Esophagus muscularis mucosa (tissue), 4 donors: ENCODE measurements around the gene AP1M2. TPM values are rescaled to one million over a fixed set of nuclear protein-coding genes. Genes with fewer than 3 reads are reported as not detected.

ENCODE experiments used
- DNase-seq: peaks from one replicate; pipeline ENCODE4 v3.0.0-alpha.2; 2017; ENCODE audit errors: extremely low spot score
- H3K27ac ChIP-seq, 4 donors: fragments of 200-600 bp; sonication (generic); replicated peaks in 1 of 4; 1 replicate in 3 of 4; 2 replicates in 1 of 4; pipeline ENCODE4 v1.5.1; 2016 to 2019; ENCODE audit warnings: mild to moderate bottlenecking in 1 of 4
- H3K27me3 ChIP-seq, 4 donors: fragments of 200-600 bp; sonication (generic); one replicate each; pipeline versions ENCODE4 v1.5.1 to v1.6.0; 2016 to 2019
- H3K36me3 ChIP-seq, 4 donors: fragments of 200-600 bp; sonication (generic); one replicate each; pipeline ENCODE4 v1.5.1; 2016 to 2019
- H3K4me1 ChIP-seq, 4 donors: fragments of 200-600 bp; sonication (generic); one replicate each; pipeline ENCODE4 v1.5.1; 2016 to 2019
- H3K4me3 ChIP-seq, 4 donors: fragments of 200-600 bp; sonication (generic); 1 replicate in 2 of 4; 2 replicates in 2 of 4; pipeline ENCODE4 v1.5.1; 2016 to 2019; ENCODE audit warnings: mild to moderate bottlenecking in 4 of 4, moderate library complexity in 1 of 4
- H3K9me3 ChIP-seq, 4 donors: fragments of 200-600 bp; sonication (generic); 1 replicate in 3 of 4; 2 replicates in 1 of 4; pipeline ENCODE4 v1.5.1; 2016 to 2019
- EP300 ChIP-seq: sonication (generic); formaldehyde crosslinking; IDR thresholded peaks from one replicate; pipeline ENCODE4 v1.6.1; 2017; ENCODE audit warnings: antibody characterized with exemption
- POLR2A ChIP-seq: fragments of 450-650 bp; IDR thresholded peaks from one replicate; pipeline ENCODE4 v1.6.1; 2017; ENCODE audit warnings: antibody characterized with exemption, moderate library complexity, mild to moderate bottlenecking, low read depth
- POLR2AphosphoS5 ChIP-seq, 2 donors: sonication (generic); formaldehyde crosslinking; IDR thresholded peaks; one replicate each; pipeline ENCODE4 v1.6.1; 2017; ENCODE audit warnings: antibody characterized with exemption in 2 of 2
- WGBS: methylation state at CpG from one replicate; pipeline ENCODE4 v1.1.5; 2018; 5-methylcytosine and 5-hydroxymethylcytosine counted together
- intact Hi-C: fragments of 100-400 bp; cut with DNase I; formaldehyde crosslinking; loops from one replicate; pipeline ENCODE4 v1.15.1; 2023
- total RNA-seq, 4 donors: library from RNA; depleted of rRNA; stranded (reverse); fragments of >200 nt; gene quantifications; one replicate each; pipeline versions ENCODE4 v1.1.0 to v1.2.1, GENCODE V29; 2016
- TF ChIP-seq, protein P1 (sequence below), 3 experiments: fragments of 200-600 bp in 2 of 3; fragments of 450-650 bp in 1 of 3; sonication (generic) in 2 of 3; IDR thresholded peaks; one replicate each; pipeline ENCODE4 v1.5.1; 2017 to 2019; ENCODE audit warnings: antibody characterized with exemption in 3 of 3, mild to moderate bottlenecking in 2 of 3, moderate library complexity in 1 of 3

Gene AP1M2
- total RNA-seq, 4 donors from 2014 or later, result not detected

DNA sequence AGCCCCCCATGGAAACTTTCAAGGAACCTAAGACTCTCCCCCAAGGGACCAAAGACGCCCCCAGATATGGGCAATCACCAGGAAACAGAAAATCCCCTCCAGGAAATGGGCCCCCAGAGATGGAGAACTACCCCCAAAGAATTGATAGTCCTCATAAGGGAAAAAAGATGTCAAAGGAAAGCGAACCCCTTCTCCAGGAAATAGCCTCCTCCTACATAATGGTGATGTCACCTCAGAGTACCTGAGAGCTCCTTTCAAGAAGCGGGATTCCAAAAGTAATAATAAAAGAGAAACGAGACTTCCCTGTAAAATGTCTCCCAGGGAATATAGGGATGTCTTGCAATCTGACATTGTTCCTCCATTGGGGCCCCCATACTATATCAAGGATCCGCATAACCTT lies 19.5 kb downstream of the AP1M2 start:
- no peaks in the 10 kb centered on the region for H3K9me3 ChIP-seq
- H3K4me3 ChIP-seq, result peak overlapping the region; percentile 66 to 92 (median 89)
- peak overlapping the region; percentile 87 to 94 (median 90) for H3K27ac ChIP-seq
- H3K36me3 ChIP-seq, result peaks cover 0 to 11% (median 7%) of the 10 kb centered on the region in 4 donors
- TF ChIP-seq POLR2A (no peak), POLR2AphosphoS5 (IDR thresholded peaks at IDR 0.05) (no peak), EP300 (no peak)
- TF ChIP-seq, protein P1, sequence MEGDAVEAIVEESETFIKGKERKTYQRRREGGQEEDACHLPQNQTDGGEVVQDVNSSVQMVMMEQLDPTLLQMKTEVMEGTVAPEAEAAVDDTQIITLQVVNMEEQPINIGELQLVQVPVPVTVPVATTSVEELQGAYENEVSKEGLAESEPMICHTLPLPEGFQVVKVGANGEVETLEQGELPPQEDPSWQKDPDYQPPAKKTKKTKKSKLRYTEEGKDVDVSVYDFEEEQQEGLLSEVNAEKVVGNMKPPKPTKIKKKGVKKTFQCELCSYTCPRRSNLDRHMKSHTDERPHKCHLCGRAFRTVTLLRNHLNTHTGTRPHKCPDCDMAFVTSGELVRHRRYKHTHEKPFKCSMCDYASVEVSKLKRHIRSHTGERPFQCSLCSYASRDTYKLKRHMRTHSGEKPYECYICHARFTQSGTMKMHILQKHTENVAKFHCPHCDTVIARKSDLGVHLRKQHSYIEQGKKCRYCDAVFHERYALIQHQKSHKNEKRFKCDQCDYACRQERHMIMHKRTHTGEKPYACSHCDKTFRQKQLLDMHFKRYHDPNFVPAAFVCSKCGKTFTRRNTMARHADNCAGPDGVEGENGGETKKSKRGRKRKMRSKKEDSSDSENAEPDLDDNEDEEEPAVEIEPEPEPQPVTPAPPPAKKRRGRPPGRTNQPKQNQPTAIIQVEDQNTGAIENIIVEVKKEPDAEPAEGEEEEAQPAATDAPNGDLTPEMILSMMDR (IDR thresholded peaks at IDR 0.05), result no peak
- WGBS, result 53% methylated on average over 5 of the region's 5 CpGs
- intact Hi-C loops, result loop anchor here (5.0 to 10.0 kb wide), 2 partner anchors 65 to 163 kb away; partner anchors contain the start of genes CDC37 and KEAP1
- H3K4me1 ChIP-seq, result peaks cover 42 to 59% (median 54%) of the 10 kb centered on the region in 4 donors
- peaks cover 0 to under 1% (median 0%) of the 10 kb centered on the region in 4 donors for H3K27me3 ChIP-seq
- DNase-seq, result no peak

DNA sequence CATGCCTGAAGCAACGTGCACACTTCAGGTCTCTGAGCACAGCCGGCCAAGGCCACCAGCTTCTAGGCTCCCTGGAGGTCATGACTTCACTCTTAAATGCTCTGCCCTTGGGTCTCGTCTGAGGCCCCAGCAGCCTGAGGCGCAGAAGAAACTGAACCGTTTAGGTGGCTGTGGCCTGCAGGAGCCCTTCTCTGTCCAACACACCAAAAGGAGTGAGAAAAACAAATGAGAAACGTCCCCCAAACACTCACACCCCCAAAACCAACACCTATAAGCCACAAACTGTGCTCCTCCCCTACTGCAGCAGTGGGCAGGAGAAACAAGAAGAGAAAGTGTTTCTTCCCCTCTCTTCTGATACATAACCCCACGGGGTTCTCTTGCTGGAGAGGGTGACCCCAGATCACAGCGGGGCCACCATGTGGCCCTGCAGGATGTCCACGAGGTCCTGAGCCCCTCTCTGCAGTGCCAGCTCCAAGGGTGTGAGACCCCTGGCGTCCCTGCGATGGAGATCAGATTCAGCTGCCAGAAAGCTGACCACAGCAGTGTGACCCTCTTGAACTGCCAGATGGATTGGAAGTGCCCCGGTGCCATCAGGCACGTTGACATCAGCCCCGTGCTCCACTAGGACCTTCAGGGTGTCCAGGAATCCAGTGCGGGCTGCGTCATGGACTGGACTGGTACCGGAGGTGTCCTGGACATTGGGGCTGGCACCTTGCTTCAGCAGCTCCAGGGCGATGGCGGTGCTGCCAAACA lies 20.3 kb downstream of the AP1M2 start:
- Histone ChIP-seq H3K27me3 (no peaks in the 10 kb centered on the region), H3K4me3 (peak overlapping the region; percentile 81 to 95 (median 90)), H3K4me1 (peaks cover 36 to 51% (median 46%) of the 10 kb centered on the region in 4 donors), H3K27ac (peak overlapping the region; percentile 87 to 94 (median 90)), H3K36me3 (peaks cover 0 to 19% (median 11%) of the 10 kb centered on the region in 4 donors), H3K9me3 (no peaks in the 10 kb centered on the region)
- no peak for DNase-seq
- WGBS, result 66% methylated on average over 19 of the region's 19 CpGs
- TF ChIP-seq, protein P1 (IDR thresholded peaks at IDR 0.05), result no peak
- TF ChIP-seq EP300 (no peak), POLR2AphosphoS5 (IDR thresholded peaks at IDR 0.05) (no peak), POLR2A (no peak)
- intact Hi-C loops, result loop anchor here (5.0 to 10.0 kb wide), 2 partner anchors 65 to 162 kb away; partner anchors contain the start of genes CDC37 and KEAP1

DNA sequence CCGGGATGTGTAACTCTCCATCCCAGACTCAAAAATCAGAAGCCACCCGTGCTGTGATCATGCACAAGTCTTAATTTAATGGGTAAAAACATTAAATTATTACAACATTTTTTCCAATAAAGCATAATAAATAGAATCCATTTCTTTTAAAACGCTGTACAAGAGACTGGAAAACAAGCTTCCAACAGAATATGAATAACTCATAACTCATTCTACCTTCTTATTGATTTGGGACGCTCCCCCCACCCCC lies 20.8 kb downstream of the AP1M2 start:
- Histone ChIP-seq H3K4me1 (peaks cover 36 to 49% (median 45%) of the 10 kb centered on the region in 4 donors), H3K27me3 (no peaks in the 10 kb centered on the region), H3K36me3 (peaks cover 0 to 24% (median 15%) of the 10 kb centered on the region in 4 donors), H3K4me3 (peak overlapping the region; percentile 81 to 95 (median 90)), H3K27ac (peak overlapping the region; percentile 87 to 94 (median 90)), H3K9me3 (no peaks in the 10 kb centered on the region)
- 8% methylated on average over 4 of the region's 4 CpGs for WGBS
- intact Hi-C loops, result loop anchor here (5.0 to 10.0 kb wide), 2 partner anchors 64 to 162 kb away; partner anchors contain the start of genes CDC37 and KEAP1
- DNase-seq, result no peak
- TF ChIP-seq EP300, result no peak
- TF ChIP-seq POLR2A, result no peak
- TF ChIP-seq, protein P1 (IDR thresholded peaks at IDR 0.05), result no peak
- no peak for TF ChIP-seq POLR2AphosphoS5 (IDR thresholded peaks at IDR 0.05)

DNA sequence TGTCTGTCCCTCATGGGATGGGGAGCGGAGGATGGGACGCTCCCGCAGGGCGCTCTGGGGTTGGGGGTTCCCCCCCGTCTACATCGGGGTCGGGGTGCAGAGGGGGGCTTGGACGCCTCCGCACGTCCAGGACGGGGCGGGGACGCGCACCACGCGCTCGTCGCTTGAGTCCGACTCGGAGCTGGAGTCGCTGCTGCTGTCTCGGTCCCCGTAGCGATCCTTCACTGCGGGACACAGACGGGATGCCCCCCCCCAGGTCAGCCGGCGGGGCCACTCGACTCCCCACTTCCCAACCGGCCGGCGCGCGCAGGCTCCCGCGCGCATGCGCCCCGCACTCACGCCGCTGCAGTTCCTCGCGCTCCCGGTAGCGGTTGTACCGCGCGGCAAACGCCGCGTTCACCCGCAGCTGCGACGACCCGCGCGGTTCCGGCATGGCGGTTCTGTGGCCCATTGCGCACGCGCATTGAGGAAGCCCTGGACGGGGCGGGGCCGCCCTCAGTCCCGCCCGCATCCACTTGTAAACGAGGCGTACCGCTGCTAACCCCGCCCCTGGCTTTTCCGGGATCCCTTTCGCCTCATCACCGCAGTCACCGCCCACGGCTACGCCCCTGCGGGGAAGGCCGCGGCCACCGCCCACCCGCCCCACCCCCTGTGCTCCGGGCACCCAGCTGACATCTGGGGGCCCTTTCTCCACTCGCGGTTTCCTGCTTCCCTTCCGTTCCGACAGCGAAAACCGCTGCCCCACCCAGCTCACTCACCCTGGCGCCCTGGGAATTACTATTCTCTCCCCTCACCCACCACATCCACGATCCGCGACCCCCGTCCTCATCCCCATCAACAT lies 21.3 kb downstream of the AP1M2 start, which contains the start of gene KRI1:
Gene KRI1, minus strand, starts transcription at position 444 of the 841 bp plus-strand sequence. Its CDS starts 11 bp downstream, at position 433.
- under 1% methylated on average over 18 of the region's 94 CpGs for WGBS
- Histone ChIP-seq H3K4me3 (peak within 1 kb of the TSS; percentile 81 to 95 (median 90)), H3K4me1 (peaks cover 36 to 49% (median 45%) of the 10 kb centered on the region in 4 donors), H3K36me3 (peaks cover 5 to 30% (median 20%) of the 10 kb centered on the region in 4 donors), H3K27ac (peak within 1 kb of the TSS; percentile 87 to 94 (median 90)), H3K27me3 (no peaks in the 10 kb centered on the region), H3K9me3 (no peaks in the 10 kb centered on the region)
- intact Hi-C loops, result loop anchor here (5.0 to 10.0 kb wide), 2 partner anchors 63 to 161 kb away; partner anchors contain the start of genes CDC37 and KEAP1
- peak; percentile 96 for TF ChIP-seq POLR2AphosphoS5 (IDR thresholded peaks at IDR 0.05)
- TF ChIP-seq, protein P1 (IDR thresholded peaks at IDR 0.05), result peak in 1 of 3 experiments; percentile 40
- TF ChIP-seq EP300, result peak; percentile 68
- TF ChIP-seq POLR2A, result peak; percentile 70
- DNase-seq, result peak; percentile 100
